Activated naive CD8-positive, alpha-beta T cell (primary cell): Measurements from ENCODE around the gene RTN4.

ENCODE experiments used
- H3K27ac Mint-ChIP-seq: one replicate; pipeline ENCODE4 v1.8.0; 2021; ENCODE audit warnings: mixed read lengths
- H3K27me3 Mint-ChIP-seq: one replicate; pipeline ENCODE4 v1.8.0; 2021; ENCODE audit warnings: mixed read lengths
- H3K36me3 Mint-ChIP-seq: one replicate; pipeline ENCODE4 v1.8.0; 2021; ENCODE audit warnings: mixed read lengths
- H3K4me1 Mint-ChIP-seq: one replicate; pipeline ENCODE4 v1.8.0; 2021; ENCODE audit warnings: low read depth, mixed read lengths
- H3K4me3 Mint-ChIP-seq: one replicate; pipeline ENCODE4 v1.8.0; 2021; ENCODE audit warnings: mild to moderate bottlenecking, mixed read lengths
- H3K9me3 Mint-ChIP-seq: one replicate; pipeline ENCODE4 v1.8.0; 2021; ENCODE audit warnings: low read depth, mixed read lengths

The RTN4 gene

DNA sequence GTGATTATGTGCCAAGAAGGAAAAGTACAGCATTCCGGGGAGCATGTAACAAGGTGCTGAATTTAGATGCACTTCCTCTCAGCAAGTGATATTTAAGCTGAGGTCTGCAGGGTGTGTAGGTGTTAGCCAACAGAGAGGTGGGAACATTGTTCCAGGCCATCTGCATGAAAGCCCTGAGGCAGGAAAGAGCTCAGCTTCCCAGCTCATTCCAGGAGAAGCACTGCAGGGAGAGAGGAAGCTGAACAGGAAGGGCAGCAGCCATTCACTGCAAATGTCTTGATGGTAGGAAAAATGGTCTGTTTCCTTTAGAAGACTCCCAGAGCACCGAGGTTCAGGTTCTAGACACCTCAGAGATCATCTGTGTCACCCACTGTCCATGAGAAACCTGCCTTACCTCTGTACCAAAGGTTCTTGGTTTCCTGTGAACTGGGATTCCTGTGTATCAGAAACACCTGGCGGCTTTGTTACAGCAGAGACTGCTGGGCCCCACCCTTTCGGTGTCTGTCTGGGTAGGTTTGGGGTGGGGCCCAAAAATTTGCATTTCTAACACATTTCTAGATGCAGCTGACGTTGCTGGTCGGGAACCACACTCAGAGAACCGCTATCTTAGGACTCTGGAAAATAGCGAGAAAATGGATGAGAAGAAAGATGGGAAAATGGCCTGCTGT, 84.0 kb downstream of the RTN4 start:
- no peak overlapping the region for H3K27ac Mint-ChIP-seq
- H3K4me1 Mint-ChIP-seq, result peaks cover 28% of the 10 kb centered on the region
- H3K27me3 Mint-ChIP-seq, result no peaks in the 10 kb centered on the region
- H3K9me3 Mint-ChIP-seq, result no peaks in the 10 kb centered on the region
- peaks cover 12% of the 10 kb centered on the region for H3K36me3 Mint-ChIP-seq
- no peak overlapping the region for H3K4me3 Mint-ChIP-seq

DNA sequence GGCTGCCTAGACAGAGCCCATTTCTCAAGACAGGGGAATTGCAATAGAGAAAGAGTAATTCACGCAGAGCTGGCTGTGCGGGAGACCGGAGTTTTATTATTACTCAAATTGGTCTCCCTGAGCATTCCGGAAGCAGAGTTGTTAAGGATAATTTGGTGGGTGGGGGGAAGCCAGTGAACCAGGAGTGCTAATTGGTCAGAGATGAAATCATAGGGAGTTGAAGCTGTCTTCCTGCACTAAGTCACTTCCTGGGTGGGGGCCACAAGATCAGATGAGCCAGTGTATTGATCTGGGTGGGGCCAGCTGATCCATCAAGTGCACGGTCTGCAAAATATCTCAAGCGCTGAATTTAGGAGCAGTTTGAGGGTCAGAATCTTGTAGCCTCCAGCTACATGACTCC, 84.8 kb downstream of the RTN4 start:
- Mint-ChIP-seq H3K27ac (no peak overlapping the region), H3K4me3 (no peak overlapping the region), H3K27me3 (no peaks in the 10 kb centered on the region), H3K4me1 (peaks cover 28% of the 10 kb centered on the region), H3K36me3 (peaks cover 14% of the 10 kb centered on the region), H3K9me3 (no peaks in the 10 kb centered on the region)

DNA sequence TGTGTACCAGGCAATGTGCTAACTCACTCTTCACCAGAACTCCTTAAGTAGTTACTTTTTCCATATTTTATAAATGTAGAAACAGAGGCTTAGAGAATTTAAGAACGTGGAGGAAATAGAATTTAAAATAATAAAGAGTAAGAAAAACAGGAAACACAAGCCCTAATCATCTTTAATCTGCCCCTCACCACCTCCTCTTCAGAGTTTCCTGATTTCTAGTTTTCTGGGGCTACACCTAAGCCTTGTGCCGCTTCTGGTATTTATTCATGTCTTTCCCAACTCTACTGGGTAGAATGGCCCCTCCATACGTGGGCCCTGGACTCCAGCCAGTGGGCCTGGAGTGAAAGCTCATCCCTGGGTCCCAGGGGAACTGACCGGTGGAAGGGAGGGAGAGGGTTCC, 85.4 kb downstream of the RTN4 start:
- Mint-ChIP-seq H3K27ac (no peak overlapping the region), H3K9me3 (no peaks in the 10 kb centered on the region), H3K4me1 (peaks cover 28% of the 10 kb centered on the region), H3K27me3 (no peaks in the 10 kb centered on the region), H3K36me3 (peaks cover 14% of the 10 kb centered on the region), H3K4me3 (no peak overlapping the region)

DNA sequence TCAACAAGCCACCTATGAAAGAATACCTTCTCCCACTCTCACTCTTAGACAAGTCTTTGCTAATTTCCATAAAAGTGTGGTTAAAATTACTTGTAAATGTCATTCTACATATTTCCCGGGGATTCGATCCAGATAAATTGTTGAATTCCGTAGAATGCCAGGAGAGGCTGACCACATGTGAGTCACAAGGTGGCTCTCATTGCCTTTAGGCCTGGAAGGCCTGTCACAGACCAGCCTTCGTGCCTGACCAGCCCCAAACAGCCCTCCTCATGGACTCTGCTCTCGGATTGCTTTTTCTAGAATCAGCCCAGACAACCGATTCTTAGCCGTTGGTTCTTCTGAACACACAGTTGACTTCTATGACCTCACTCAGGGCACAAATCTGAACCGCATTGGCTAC, 86.0 kb downstream of the RTN4 start:
- Mint-ChIP-seq H3K27me3 (no peaks in the 10 kb centered on the region), H3K9me3 (no peaks in the 10 kb centered on the region), H3K4me3 (no peak overlapping the region), H3K27ac (no peak overlapping the region), H3K4me1 (peaks cover 28% of the 10 kb centered on the region), H3K36me3 (peaks cover 11% of the 10 kb centered on the region)

DNA sequence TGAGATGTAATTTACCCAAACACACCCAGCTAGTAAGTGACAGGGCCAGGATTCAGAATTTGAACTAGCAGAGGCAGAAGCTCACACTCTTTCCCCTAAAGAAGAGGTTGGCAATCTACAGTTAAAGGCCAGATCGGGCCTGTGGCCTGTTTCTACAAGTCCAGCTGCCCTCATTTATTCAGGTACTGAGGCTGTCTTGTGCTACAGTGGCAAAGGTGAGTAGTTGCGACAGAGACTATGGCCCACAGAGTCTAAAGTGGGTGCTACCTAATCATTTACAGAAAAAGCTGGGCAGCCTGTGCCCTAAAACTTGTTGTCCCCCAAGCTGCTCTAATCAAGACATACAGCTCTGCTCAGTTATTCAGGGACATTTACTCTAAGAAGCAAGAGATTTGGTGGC, 86.8 kb downstream of the RTN4 start:
- H3K27me3 Mint-ChIP-seq, result no peaks in the 10 kb centered on the region
- no peak overlapping the region for H3K4me3 Mint-ChIP-seq
- H3K27ac Mint-ChIP-seq, result no peak overlapping the region
- peaks cover 11% of the 10 kb centered on the region for H3K36me3 Mint-ChIP-seq
- no peaks in the 10 kb centered on the region for H3K9me3 Mint-ChIP-seq
- H3K4me1 Mint-ChIP-seq, result peaks cover 28% of the 10 kb centered on the region

DNA sequence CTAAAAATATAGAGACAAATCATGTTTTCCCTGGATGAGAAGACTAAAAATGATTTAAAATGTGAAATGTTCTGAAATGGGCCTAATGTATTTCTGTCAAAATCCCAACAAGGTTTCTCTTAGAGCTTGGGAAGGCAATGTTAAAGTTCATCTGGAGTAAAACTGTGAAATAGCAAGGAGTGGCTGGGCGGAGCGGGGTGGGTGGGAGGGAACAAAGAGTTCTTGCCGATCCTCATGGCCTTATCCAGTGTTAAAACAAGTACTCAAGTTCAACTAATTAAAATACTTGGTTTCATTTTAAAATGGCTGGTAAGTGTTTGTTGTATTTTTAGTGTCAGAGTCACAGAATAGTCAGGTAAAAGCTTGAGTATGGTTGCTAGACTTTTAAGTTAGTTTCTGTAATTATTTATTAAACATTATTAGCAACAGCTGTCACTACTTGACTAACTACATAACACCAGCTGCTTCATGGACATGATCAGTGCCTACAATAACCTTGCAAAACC, 87.3 kb downstream of the RTN4 start:
- Mint-ChIP-seq H3K9me3 (no peaks in the 10 kb centered on the region), H3K4me1 (peaks cover 28% of the 10 kb centered on the region), H3K4me3 (no peak overlapping the region), H3K27ac (no peak overlapping the region), H3K27me3 (no peaks in the 10 kb centered on the region), H3K36me3 (peaks cover 11% of the 10 kb centered on the region)

DNA sequence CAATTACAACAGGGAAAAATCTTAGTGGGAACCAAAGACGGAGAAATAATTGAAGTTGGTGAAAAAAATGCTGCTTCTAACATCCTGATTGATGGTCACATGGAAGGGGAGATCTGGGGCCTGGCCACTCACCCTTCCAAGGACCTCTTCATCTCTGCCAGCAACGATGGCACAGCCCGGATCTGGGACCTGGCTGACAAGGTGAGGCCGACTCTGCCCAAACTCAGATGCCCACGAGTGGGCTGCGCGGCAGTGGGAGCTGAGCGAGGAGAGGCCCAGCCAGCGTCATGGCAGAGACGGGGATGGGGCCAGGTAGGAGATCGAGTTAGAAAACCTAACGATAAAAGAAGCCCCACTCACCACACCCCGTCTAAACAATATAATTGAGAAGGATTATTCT, 87.7 kb downstream of the RTN4 start:
- no peak overlapping the region for H3K4me3 Mint-ChIP-seq
- peaks cover 11% of the 10 kb centered on the region for H3K36me3 Mint-ChIP-seq
- H3K27ac Mint-ChIP-seq, result no peak overlapping the region
- H3K9me3 Mint-ChIP-seq, result no peaks in the 10 kb centered on the region
- H3K4me1 Mint-ChIP-seq, result peaks cover 28% of the 10 kb centered on the region
- H3K27me3 Mint-ChIP-seq, result no peaks in the 10 kb centered on the region

DNA sequence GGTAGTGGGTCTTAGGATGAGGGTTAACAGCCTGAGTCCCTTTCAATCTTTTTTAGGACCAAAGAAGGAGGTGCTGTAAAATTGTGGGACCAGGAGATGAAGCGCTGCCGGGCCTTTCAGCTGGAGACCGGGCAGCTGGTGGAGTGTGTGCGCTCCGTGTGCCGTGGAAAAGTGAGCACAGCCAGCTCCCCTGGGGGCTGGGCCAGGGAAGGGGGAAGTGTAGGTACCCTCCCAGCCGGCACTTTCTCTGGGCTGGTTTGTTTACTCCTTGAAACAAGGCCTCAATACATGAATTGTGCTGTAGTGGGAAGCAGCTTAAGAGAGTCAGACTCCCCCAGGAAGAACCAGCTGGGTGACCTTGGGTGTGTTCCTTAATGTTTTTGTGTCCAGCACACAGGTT, 90.1 kb downstream of the RTN4 start:
- no peaks in the 10 kb centered on the region for H3K9me3 Mint-ChIP-seq
- peaks cover 4% of the 10 kb centered on the region for H3K36me3 Mint-ChIP-seq
- no peaks in the 10 kb centered on the region for H3K27me3 Mint-ChIP-seq
- no peak overlapping the region for H3K4me3 Mint-ChIP-seq
- no peak overlapping the region for H3K27ac Mint-ChIP-seq
- H3K4me1 Mint-ChIP-seq, result peaks cover 12% of the 10 kb centered on the region

DNA sequence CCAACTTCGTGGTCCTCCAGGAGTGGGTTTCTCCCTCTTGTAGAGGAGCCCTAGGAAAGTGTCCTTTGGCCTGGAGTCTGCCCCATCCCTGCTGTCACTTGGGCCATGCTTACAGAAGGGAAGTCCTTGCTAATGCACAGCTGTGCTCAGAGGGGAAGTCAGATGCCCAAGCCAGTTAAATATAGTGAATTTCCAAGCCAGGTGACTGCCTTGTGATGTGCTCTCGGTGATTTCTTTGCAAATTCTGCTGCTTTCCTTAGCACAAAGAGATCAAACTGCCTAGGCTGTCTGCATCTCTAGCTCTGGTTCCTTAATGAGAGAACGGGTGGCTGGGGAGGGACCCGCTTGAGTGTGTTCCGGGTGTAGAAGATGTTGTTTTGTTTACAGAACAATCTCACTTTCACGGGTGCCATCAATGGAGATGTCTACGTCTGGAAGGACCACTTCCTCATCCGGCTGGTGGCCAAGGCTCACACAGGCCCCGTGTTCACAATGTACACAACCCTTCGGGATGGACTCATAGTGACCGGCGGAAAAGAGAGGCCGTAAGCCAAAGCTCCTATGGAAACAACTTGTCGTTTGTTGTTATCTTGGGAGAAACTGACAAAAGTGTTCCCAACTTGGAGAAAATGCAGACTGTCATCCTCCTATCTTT, 91.4 kb downstream of the RTN4 start:
- Mint-ChIP-seq H3K27me3 (no peaks in the 10 kb centered on the region), H3K27ac (no peak overlapping the region), H3K36me3 (peaks cover 4% of the 10 kb centered on the region), H3K4me3 (no peak overlapping the region), H3K4me1 (peaks cover 3% of the 10 kb centered on the region), H3K9me3 (no peaks in the 10 kb centered on the region)

DNA sequence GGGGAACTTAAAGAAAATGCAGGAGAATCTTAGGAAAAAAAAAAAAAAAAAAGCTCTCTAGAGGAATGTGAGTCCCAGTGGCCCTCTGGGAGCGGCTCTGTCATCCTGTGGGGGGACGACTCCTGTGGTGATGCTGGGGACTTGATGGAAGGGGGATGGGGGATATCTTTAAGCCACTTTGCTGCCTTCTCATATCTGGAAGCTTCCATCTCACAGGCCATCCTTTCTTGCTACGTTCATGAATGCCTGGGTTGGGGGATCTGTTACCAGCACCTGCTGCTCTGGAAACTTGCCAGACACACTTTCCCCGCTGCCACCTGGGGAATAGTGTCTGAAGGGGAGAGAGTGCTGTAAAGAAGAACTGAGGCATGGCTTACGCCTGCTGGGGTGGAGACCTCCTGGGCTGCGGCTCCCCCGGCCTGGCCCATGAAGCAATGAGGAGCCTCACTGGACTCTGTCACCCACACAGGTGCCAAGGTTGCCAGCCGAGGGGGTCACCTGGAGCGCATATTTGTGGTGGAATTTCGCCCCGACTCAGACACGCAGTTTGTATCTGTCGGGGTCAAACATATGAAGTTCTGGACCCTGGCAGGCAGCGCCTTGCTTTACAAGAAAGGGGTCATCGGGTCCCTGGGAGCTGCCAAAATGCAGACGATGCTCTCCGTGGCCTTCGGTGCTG, 92.8 kb downstream of the RTN4 start:
- Mint-ChIP-seq H3K27ac (no peak overlapping the region), H3K36me3 (peaks cover 2% of the 10 kb centered on the region), H3K4me1 (no peaks in the 10 kb centered on the region), H3K4me3 (no peak overlapping the region), H3K9me3 (no peaks in the 10 kb centered on the region), H3K27me3 (no peaks in the 10 kb centered on the region)

DNA sequence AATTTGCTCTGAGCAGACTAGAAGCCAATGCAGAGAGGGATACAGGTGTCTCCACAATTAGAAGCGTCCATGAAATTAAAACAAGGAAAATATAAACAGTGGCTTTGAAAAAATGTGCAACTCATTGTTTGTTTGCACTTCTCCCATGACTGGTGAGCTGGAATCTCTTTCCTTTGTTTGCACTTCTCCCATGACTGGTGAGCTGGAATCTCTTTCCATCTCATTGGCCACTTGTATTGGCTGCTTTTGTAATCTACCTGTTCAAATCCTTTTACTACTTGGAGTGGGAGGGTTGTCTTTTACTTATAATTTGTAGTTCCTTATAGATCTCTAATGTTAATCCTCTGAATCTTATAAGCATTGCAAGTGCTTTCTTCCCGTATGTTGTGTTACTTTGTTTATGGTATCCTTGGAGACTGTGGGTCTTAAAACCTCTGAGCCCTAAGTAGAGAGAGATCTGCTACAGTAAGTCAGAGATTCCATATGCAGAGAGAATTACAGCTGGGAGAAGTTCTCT, 94.1 kb downstream of the RTN4 start:
- H3K9me3 Mint-ChIP-seq, result no peaks in the 10 kb centered on the region
- no peak overlapping the region for H3K4me3 Mint-ChIP-seq
- no peaks in the 10 kb centered on the region for H3K4me1 Mint-ChIP-seq
- H3K27ac Mint-ChIP-seq, result no peak overlapping the region
- H3K36me3 Mint-ChIP-seq, result peaks cover 2% of the 10 kb centered on the region
- H3K27me3 Mint-ChIP-seq, result no peaks in the 10 kb centered on the region

DNA sequence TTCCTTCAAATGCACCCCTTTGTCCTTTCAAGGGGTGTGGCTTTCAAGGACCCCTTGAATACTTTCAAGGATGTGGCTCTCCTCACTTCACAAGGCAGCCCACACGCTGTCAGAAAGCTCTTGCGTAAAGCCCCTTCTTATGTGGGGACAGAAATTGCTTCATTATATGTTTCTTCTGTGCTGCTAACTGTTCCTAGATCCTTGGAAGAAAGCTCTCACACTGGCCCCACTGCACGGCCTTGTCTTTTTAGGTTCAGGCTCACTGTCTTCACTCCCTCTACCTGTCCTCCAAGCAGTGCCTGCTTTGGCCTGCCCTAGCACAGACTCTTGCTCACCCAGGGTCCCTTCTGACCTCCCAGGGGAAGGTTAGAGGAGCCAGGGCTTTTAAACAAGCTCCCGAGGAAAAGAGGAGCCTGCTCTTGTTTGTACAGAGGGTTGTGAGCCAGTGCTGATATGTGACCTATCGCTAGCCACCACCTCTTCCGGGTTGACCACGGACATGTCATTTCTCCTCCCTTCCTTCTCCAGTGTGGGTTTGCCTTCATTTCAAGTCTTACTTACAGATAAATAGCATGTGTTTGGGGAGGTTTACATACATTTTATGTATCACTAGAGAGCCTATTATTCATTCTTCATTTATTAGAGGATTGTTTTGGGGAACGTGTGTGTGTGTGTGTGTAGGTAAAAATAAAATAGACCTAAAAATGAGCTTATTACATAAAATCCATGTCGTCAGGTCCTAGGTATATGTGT, 94.7 kb downstream of the RTN4 start:
- no peaks in the 10 kb centered on the region for H3K4me1 Mint-ChIP-seq
- H3K4me3 Mint-ChIP-seq, result no peak overlapping the region
- no peaks in the 10 kb centered on the region for H3K36me3 Mint-ChIP-seq
- H3K9me3 Mint-ChIP-seq, result no peaks in the 10 kb centered on the region
- H3K27me3 Mint-ChIP-seq, result no peaks in the 10 kb centered on the region
- no peak overlapping the region for H3K27ac Mint-ChIP-seq

DNA sequence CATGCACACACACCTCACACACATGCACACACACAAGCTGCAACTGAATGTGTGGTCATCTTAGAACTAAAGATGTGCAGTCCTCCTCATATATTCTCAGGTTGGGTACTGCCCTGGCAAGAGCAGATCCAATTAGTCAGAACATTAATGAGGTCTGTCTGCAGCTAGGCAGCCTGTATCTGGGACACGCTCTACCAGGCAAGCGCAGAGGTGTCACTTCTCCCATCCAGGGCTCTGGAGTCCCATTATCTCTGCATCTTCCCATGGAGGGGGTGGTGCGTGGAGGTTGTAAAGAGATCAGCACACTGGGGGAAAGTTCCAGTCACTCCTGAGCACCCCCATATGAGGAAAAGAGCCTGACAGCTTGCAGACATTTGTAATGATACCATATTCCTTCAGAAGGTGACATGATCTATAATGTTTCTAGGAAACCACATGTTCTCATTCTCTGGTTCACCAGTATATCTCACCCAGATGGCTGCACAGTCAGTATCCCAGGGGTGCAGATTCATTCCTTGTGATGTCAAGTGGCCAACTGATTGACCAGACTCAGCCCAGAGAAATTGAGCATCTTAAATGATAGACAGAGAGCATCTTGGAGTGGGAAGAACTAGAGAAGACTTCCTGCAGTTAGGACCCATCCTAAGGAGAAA, 95.4 kb downstream of the RTN4 start:
- Mint-ChIP-seq H3K36me3 (no peaks in the 10 kb centered on the region), H3K4me1 (no peaks in the 10 kb centered on the region), H3K9me3 (no peaks in the 10 kb centered on the region), H3K4me3 (no peak overlapping the region), H3K27ac (no peak overlapping the region), H3K27me3 (no peaks in the 10 kb centered on the region)

DNA sequence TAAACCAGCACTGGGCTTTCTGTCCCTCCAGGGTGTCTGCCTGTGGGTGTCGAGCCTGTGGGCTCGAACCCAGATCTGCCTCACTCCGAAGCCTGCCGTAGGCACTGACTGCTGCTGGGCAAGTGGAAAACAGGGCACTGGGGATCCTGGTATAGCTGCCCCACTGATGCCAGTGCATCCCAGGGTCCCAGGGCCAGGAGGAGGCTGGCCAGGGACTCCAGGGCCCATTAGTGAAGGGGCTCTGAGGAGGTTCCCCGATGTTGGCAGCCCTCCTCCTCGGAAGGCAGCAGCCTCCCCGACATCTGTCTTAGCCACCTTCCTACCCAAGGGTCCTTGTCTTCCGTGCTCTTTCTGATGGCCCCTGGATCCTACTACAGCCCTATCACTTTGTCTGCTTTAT, 96.1 kb downstream of the RTN4 start:
- no peaks in the 10 kb centered on the region for H3K9me3 Mint-ChIP-seq
- H3K4me1 Mint-ChIP-seq, result no peaks in the 10 kb centered on the region
- no peak overlapping the region for H3K27ac Mint-ChIP-seq
- no peaks in the 10 kb centered on the region for H3K36me3 Mint-ChIP-seq
- H3K4me3 Mint-ChIP-seq, result no peak overlapping the region
- no peaks in the 10 kb centered on the region for H3K27me3 Mint-ChIP-seq
